GM12873 (cell line): ENCODE results near the gene ST3GAL3.

ENCODE experiments used
- CTCF ChIP-seq: IDR thresholded peaks from 2 replicates; pipeline ENCODE4 v1.5.1; 2012; ENCODE audit warnings: low read depth, mild to moderate bottlenecking, moderate library complexity, low read length, control low read depth; ENCODE audit not compliant: insufficient read depth; ENCODE audit errors: missing control alignments

Gene ST3GAL3

GRCh38 chr1:43789604-43790550 lies 82.5 kb downstream of the ST3GAL3 start:
- TF ChIP-seq CTCF: no peak

GRCh38 chr1:43791243-43791642 lies 83.9 kb downstream of the ST3GAL3 start:
- TF ChIP-seq CTCF: no peak

- no peak for TF ChIP-seq CTCF
Measured at GRCh38 chr1:43796111-43796581, 88.8 kb downstream of the ST3GAL3 start.

- TF ChIP-seq CTCF: no peak
Measured at GRCh38 chr1:43797891-43798290, 90.6 kb downstream of the ST3GAL3 start.

GRCh38 chr1:43799656-43800635 lies 92.6 kb downstream of the ST3GAL3 start:
- no peak for TF ChIP-seq CTCF

DNA sequence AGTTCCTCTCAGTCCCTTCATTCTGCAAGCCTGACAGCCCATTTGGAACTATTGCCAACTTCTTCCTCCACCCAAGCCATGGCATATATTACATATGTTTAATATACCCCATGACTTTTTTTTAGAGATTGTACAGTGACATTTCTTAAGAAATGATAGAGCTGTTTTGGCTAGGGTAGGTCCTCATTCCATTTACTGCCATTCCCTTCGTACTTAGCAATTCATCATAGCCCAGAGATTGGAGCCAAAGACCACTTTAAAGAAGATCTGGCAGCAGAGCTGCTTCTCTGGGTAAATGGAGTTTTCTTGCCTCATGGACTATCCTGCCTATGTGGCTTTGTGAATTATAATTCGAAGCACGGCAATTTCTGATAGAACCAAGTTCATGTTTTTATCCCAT lies 93.4 kb downstream of the ST3GAL3 start:
- TF ChIP-seq CTCF: no peak

GRCh38 chr1:43801203-43801602 lies 93.9 kb downstream of the ST3GAL3 start:
- no peak for TF ChIP-seq CTCF
